ENCODE measurements around the gene RER1. TPM values are rescaled to one million over a fixed set of nuclear protein-coding genes. Genes with fewer than 3 reads are reported as not detected.

Gene RER1
- total RNA-seq, 1 experiment from 2014 or later = 79.8 TPM

GRCh38 chr1:2356911-2357845, 34.5 kb upstream of the RER1 start:
- no peak overlapping the region for H3K27ac Mint-ChIP-seq
- TF ChIP-seq CDX4 (CRISPR knock-in tag; IDR thresholded peaks at IDR 0.05; ENCODE audit: borderline replicate concordance) (no peak), MYBL2 (CRISPR knock-in tag; IDR thresholded peaks at IDR 0.05) (no peak), NR3C1 (CRISPR knock-in tag; conservative IDR thresholded peaks at IDR 0.05; ENCODE audit: low read depth) (no peak), ZNF423 (CRISPR knock-in tag; IDR thresholded peaks at IDR 0.05) (no peak), ATF2 (CRISPR knock-in tag; IDR thresholded peaks at IDR 0.05; ENCODE audit: borderline replicate concordance, low read depth) (no peak), IRF2 (CRISPR knock-in tag; IDR thresholded peaks at IDR 0.05; ENCODE audit: borderline replicate concordance, low read depth) (no peak)
- TF ChIP-seq, protein P1, sequence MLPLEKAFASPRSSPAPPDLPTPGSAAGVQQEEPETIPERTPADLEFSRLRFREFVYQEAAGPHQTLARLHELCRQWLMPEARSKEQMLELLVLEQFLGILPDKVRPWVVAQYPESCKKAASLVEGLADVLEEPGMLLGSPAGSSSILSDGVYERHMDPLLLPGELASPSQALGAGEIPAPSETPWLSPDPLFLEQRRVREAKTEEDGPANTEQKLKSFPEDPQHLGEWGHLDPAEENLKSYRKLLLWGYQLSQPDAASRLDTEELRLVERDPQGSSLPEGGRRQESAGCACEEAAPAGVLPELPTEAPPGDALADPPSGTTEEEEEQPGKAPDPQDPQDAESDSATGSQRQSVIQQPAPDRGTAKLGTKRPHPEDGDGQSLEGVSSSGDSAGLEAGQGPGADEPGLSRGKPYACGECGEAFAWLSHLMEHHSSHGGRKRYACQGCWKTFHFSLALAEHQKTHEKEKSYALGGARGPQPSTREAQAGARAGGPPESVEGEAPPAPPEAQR (CRISPR knock-in tag; IDR thresholded peaks at IDR 0.05) = no peak
- TF ChIP-seq, protein P2, sequence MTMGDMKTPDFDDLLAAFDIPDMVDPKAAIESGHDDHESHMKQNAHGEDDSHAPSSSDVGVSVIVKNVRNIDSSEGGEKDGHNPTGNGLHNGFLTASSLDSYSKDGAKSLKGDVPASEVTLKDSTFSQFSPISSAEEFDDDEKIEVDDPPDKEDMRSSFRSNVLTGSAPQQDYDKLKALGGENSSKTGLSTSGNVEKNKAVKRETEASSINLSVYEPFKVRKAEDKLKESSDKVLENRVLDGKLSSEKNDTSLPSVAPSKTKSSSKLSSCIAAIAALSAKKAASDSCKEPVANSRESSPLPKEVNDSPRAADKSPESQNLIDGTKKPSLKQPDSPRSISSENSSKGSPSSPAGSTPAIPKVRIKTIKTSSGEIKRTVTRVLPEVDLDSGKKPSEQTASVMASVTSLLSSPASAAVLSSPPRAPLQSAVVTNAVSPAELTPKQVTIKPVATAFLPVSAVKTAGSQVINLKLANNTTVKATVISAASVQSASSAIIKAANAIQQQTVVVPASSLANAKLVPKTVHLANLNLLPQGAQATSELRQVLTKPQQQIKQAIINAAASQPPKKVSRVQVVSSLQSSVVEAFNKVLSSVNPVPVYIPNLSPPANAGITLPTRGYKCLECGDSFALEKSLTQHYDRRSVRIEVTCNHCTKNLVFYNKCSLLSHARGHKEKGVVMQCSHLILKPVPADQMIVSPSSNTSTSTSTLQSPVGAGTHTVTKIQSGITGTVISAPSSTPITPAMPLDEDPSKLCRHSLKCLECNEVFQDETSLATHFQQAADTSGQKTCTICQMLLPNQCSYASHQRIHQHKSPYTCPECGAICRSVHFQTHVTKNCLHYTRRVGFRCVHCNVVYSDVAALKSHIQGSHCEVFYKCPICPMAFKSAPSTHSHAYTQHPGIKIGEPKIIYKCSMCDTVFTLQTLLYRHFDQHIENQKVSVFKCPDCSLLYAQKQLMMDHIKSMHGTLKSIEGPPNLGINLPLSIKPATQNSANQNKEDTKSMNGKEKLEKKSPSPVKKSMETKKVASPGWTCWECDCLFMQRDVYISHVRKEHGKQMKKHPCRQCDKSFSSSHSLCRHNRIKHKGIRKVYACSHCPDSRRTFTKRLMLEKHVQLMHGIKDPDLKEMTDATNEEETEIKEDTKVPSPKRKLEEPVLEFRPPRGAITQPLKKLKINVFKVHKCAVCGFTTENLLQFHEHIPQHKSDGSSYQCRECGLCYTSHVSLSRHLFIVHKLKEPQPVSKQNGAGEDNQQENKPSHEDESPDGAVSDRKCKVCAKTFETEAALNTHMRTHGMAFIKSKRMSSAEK (CRISPR knock-in tag; IDR thresholded peaks at IDR 0.05; ENCODE audit: borderline replicate concordance) = no peak
- POLR2A ChIA-PET = no interaction called here

GRCh38 chr1:2358072-2358471, 33.6 kb upstream of the RER1 start:
- CTCF ChIA-PET = interaction anchor here (2.8 kb wide), 1 partner anchor 24 kb away, joined by 10 read pairs; no protein-coding TSS in a partner anchor
- no peak for ATAC-seq
- Mint-ChIP-seq H3K27ac (no peak overlapping the region), H3K4me1 (no peaks in the 10 kb centered on the region), H3K36me3 (peaks cover 3% of the 10 kb centered on the region; the same call in 1 of the 2 replicates), H3K4me3 (no peak overlapping the region), H3K9me3 (peaks cover 8% of the 10 kb centered on the region), H3K27me3 (ENCODE audit: low read depth) (no peaks in the 10 kb centered on the region)
- DNase-seq (ENCODE audit: low spot score) = no peak
- POLR2A ChIA-PET = no interaction called here
- TF ChIP-seq ZNF232 (CRISPR knock-in tag; IDR thresholded peaks at IDR 0.05) = no peak

More at GRCh38 chr1:2356911-2357845, 34.5 kb upstream of the RER1 start:
- Mint-ChIP-seq H3K9me3 (peaks cover 1% of the 10 kb centered on the region), H3K36me3 (peaks cover 1% of the 10 kb centered on the region; the same call in 1 of the 2 replicates), H3K4me1 (no peaks in the 10 kb centered on the region), H3K27me3 (ENCODE audit: low read depth) (no peaks in the 10 kb centered on the region), H3K4me3 (no peak overlapping the region)
- no peak for ATAC-seq
- CTCF ChIA-PET = interaction anchor here (2.8 kb wide), 1 partner anchor 24 kb away, joined by 10 read pairs; no protein-coding TSS in a partner anchor
- no peak for DNase-seq (ENCODE audit: low spot score)

Measured in WTC11 (cell line).